AG09319 (cell line): ENCODE results near the gene PAN2.

ENCODE experiments used
- DNase-seq: peaks from one replicate; pipeline ENCODE4 v3.0.0-alpha.2; 2010; ENCODE audit warnings: low read depth; ENCODE audit errors: extremely low read depth
- CTCF ChIP-seq: IDR thresholded peaks from 2 replicates; pipeline ENCODE4 v1.5.1; 2011; ENCODE audit warnings: low read depth, mild to moderate bottlenecking, inconsistent platforms, low read length, moderate library complexity

The PAN2 gene

DNA sequence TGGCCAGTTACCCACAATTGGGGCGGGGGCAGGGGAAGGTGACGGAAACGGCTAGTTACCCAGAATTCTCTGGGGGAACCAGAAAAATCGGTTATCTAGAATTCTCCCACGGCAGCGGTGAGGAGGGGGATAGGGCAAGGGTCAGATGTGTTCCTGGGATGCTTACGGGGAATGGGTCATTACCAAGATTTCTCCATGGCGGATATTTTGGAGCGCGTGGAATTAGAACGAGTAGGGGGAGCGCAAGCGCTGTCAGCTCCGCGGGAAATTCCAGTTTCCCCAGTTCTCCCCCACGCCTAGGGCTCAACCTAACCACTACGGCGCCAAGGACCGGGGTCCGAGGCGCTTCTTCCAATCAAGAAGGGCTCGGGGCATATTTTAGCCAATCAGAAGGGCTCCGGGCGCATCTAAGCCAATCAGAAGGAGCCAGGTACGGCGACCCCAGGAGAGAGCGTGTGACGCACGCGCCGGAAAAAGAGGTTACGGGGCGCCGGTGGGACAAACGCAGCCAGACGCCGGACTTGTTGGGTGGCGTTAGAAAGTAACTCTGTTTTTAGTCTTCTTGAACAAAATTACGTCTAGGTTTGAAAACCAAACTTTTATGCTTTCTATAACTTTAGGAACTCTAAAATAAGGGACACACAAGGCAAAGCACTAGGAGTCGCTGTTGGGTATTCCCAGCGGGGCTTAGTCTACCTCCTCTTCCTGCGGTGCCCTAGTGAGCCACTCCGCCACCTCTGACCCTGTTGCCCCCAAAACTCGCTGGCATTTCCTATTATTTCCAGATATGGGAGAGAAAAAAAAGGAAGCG is at the start of gene PAN2:
TSS of gene PAN2 (minus strand) at position 322 of the 811 bp plus-strand sequence. CDS start 906 bp downstream, outside the sequence.
- TF ChIP-seq CTCF: peak; percentile 71
- DNase-seq: peak; percentile 89

GRCh38 chr12:56382611-56383010 is 48.8 kb upstream of the PAN2 start:
- no peak for TF ChIP-seq CTCF
- no peak for DNase-seq

- no peak for TF ChIP-seq CTCF
- DNase-seq: no peak
Observed at GRCh38 chr12:56377989-56378316, 44.2 kb upstream of the PAN2 start.

- no peak for DNase-seq
- no peak for TF ChIP-seq CTCF
Observed at GRCh38 chr12:56377310-56377988, 43.6 kb upstream of the PAN2 start.

- no peak for DNase-seq
- no peak for TF ChIP-seq CTCF
Observed at GRCh38 chr12:56375598-56376434, 42.0 kb upstream of the PAN2 start.

GRCh38 chr12:56374726-56375597 is 41.2 kb upstream of the PAN2 start:
- TF ChIP-seq CTCF: no peak
- DNase-seq: no peak
